ENCODE measurements around the gene TMEM184A. TPM values are rescaled to one million over a fixed set of nuclear protein-coding genes. Genes with fewer than 3 reads are reported as not detected.

The TMEM184A gene
- total and polyA plus RNA-seq, 2 of the 8 experiments (the other 6 are each of a cell fraction or from before 2014, with no cell fraction given): 1.8 to 2.1 TPM

DNA sequence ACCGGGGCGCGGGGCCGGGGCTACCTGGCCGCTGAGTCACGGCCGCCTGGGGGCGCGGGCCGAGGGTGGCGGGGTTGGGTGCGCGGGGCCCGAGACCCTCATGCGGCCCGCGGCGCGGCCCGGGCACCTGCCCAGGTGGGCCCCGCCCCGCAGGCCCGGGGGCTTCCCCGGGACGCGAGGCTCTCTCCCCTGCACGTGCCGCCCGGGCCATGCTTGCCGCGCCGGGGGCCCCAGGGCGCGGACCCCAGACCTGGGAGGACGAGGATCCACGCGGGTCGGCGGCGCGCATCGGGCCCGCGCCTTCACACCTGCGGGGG lies 25.1 kb downstream of the TMEM184A start (continued):
- TF ChIP-seq, protein P1, sequence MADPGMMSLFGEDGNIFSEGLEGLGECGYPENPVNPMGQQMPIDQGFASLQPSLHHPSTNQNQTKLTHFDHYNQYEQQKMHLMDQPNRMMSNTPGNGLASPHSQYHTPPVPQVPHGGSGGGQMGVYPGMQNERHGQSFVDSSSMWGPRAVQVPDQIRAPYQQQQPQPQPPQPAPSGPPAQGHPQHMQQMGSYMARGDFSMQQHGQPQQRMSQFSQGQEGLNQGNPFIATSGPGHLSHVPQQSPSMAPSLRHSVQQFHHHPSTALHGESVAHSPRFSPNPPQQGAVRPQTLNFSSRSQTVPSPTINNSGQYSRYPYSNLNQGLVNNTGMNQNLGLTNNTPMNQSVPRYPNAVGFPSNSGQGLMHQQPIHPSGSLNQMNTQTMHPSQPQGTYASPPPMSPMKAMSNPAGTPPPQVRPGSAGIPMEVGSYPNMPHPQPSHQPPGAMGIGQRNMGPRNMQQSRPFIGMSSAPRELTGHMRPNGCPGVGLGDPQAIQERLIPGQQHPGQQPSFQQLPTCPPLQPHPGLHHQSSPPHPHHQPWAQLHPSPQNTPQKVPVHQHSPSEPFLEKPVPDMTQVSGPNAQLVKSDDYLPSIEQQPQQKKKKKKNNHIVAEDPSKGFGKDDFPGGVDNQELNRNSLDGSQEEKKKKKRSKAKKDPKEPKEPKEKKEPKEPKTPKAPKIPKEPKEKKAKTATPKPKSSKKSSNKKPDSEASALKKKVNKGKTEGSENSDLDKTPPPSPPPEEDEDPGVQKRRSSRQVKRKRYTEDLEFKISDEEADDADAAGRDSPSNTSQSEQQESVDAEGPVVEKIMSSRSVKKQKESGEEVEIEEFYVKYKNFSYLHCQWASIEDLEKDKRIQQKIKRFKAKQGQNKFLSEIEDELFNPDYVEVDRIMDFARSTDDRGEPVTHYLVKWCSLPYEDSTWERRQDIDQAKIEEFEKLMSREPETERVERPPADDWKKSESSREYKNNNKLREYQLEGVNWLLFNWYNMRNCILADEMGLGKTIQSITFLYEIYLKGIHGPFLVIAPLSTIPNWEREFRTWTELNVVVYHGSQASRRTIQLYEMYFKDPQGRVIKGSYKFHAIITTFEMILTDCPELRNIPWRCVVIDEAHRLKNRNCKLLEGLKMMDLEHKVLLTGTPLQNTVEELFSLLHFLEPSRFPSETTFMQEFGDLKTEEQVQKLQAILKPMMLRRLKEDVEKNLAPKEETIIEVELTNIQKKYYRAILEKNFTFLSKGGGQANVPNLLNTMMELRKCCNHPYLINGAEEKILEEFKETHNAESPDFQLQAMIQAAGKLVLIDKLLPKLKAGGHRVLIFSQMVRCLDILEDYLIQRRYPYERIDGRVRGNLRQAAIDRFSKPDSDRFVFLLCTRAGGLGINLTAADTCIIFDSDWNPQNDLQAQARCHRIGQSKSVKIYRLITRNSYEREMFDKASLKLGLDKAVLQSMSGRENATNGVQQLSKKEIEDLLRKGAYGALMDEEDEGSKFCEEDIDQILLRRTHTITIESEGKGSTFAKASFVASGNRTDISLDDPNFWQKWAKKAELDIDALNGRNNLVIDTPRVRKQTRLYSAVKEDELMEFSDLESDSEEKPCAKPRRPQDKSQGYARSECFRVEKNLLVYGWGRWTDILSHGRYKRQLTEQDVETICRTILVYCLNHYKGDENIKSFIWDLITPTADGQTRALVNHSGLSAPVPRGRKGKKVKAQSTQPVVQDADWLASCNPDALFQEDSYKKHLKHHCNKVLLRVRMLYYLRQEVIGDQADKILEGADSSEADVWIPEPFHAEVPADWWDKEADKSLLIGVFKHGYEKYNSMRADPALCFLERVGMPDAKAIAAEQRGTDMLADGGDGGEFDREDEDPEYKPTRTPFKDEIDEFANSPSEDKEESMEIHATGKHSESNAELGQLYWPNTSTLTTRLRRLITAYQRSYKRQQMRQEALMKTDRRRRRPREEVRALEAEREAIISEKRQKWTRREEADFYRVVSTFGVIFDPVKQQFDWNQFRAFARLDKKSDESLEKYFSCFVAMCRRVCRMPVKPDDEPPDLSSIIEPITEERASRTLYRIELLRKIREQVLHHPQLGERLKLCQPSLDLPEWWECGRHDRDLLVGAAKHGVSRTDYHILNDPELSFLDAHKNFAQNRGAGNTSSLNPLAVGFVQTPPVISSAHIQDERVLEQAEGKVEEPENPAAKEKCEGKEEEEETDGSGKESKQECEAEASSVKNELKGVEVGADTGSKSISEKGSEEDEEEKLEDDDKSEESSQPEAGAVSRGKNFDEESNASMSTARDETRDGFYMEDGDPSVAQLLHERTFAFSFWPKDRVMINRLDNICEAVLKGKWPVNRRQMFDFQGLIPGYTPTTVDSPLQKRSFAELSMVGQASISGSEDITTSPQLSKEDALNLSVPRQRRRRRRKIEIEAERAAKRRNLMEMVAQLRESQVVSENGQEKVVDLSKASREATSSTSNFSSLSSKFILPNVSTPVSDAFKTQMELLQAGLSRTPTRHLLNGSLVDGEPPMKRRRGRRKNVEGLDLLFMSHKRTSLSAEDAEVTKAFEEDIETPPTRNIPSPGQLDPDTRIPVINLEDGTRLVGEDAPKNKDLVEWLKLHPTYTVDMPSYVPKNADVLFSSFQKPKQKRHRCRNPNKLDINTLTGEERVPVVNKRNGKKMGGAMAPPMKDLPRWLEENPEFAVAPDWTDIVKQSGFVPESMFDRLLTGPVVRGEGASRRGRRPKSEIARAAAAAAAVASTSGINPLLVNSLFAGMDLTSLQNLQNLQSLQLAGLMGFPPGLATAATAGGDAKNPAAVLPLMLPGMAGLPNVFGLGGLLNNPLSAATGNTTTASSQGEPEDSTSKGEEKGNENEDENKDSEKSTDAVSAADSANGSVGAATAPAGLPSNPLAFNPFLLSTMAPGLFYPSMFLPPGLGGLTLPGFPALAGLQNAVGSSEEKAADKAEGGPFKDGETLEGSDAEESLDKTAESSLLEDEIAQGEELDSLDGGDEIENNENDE (IDR thresholded peaks at IDR 0.05; ENCODE audit: insufficient replicate concordance, low read length): no peak
- TF ChIP-seq, protein P2, sequence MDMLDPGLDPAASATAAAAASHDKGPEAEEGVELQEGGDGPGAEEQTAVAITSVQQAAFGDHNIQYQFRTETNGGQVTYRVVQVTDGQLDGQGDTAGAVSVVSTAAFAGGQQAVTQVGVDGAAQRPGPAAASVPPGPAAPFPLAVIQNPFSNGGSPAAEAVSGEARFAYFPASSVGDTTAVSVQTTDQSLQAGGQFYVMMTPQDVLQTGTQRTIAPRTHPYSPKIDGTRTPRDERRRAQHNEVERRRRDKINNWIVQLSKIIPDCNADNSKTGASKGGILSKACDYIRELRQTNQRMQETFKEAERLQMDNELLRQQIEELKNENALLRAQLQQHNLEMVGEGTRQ (IDR thresholded peaks at IDR 0.05; ENCODE audit: low read length): no peak
- no peak for TF ChIP-seq JUND (IDR thresholded peaks at IDR 0.05; ENCODE audit: low read length)
- TF ChIP-seq POLR2A (IDR thresholded peaks at IDR 0.05; ENCODE audit: control extremely low read depth in 1 of 2, low read depth in 2 of 2, low read length in 2 of 2): no peak
- no peak for TF ChIP-seq CHD1 (IDR thresholded peaks at IDR 0.05; ENCODE audit: low read depth, low read length)
- no peak for TF ChIP-seq GABPA (IDR thresholded peaks at IDR 0.05; ENCODE audit: borderline replicate concordance, insufficient read depth, low read length)
